ENCODE results near the gene TMEM171.

The TMEM171 gene

GRCh38 chr5:73122875-73123810, 2.8 kb downstream of the TMEM171 start:
- H3K9me3 Mint-ChIP-seq = no peaks in the 10 kb centered on the region
- H3K4me1 Mint-ChIP-seq = peaks cover 40% of the 10 kb centered on the region
- H3K27me3 Mint-ChIP-seq (ENCODE audit: low read depth, poor library complexity) = peaks cover 69% of the 10 kb centered on the region
- no peak overlapping the region for H3K4me3 Mint-ChIP-seq
- no peak for DNase-seq
- no peaks in the 10 kb centered on the region for H3K36me3 Mint-ChIP-seq (ENCODE audit: low read depth)
- H3K27ac Mint-ChIP-seq = no peak overlapping the region
- TF ChIP-seq CTCF (IDR thresholded peaks at IDR 0.05) = no peak

GRCh38 chr5:73125289-73125688, 4.9 kb downstream of the TMEM171 start:
- Mint-ChIP-seq H3K27ac (no peak overlapping the region), H3K4me3 (no peak overlapping the region), H3K9me3 (no peaks in the 10 kb centered on the region), H3K27me3 (ENCODE audit: low read depth, poor library complexity) (peaks cover 59% of the 10 kb centered on the region), H3K36me3 (ENCODE audit: low read depth) (no peaks in the 10 kb centered on the region), H3K4me1 (peaks cover 23% of the 10 kb centered on the region)
- no peak for DNase-seq
- no peak for TF ChIP-seq CTCF (IDR thresholded peaks at IDR 0.05)

- no peaks in the 10 kb centered on the region for H3K36me3 Mint-ChIP-seq (ENCODE audit: low read depth)
- H3K27ac Mint-ChIP-seq = no peak overlapping the region
- no peak for DNase-seq
- H3K27me3 Mint-ChIP-seq (ENCODE audit: low read depth, poor library complexity) = peaks cover 53% of the 10 kb centered on the region
- H3K4me3 Mint-ChIP-seq = no peak overlapping the region
- H3K9me3 Mint-ChIP-seq = no peaks in the 10 kb centered on the region
- peaks cover 15% of the 10 kb centered on the region for H3K4me1 Mint-ChIP-seq
- no peak for TF ChIP-seq CTCF (IDR thresholded peaks at IDR 0.05)
These were observed 6.0 kb downstream of the TMEM171 start for GRCh38 chr5:73126381-73126780.

- no peaks in the 10 kb centered on the region for H3K9me3 Mint-ChIP-seq
- no peaks in the 10 kb centered on the region for H3K36me3 Mint-ChIP-seq (ENCODE audit: low read depth)
- H3K4me3 Mint-ChIP-seq = no peak overlapping the region
- peaks cover 48% of the 10 kb centered on the region for H3K27me3 Mint-ChIP-seq (ENCODE audit: low read depth, poor library complexity)
- no peak overlapping the region for H3K27ac Mint-ChIP-seq
- DNase-seq = no peak
- peaks cover 11% of the 10 kb centered on the region for H3K4me1 Mint-ChIP-seq
- TF ChIP-seq CTCF (IDR thresholded peaks at IDR 0.05) = no peak
These were observed 6.6 kb downstream of the TMEM171 start for GRCh38 chr5:73126957-73127356.

GRCh38 chr5:73129143-73129542, 8.8 kb downstream of the TMEM171 start:
- no peaks in the 10 kb centered on the region for H3K36me3 Mint-ChIP-seq (ENCODE audit: low read depth)
- peaks cover 26% of the 10 kb centered on the region for H3K27me3 Mint-ChIP-seq (ENCODE audit: low read depth, poor library complexity)
- H3K9me3 Mint-ChIP-seq = no peaks in the 10 kb centered on the region
- TF ChIP-seq CTCF (IDR thresholded peaks at IDR 0.05) = no peak
- no peak for DNase-seq
- no peak overlapping the region for H3K4me3 Mint-ChIP-seq
- H3K4me1 Mint-ChIP-seq = peaks cover 11% of the 10 kb centered on the region
- no peak overlapping the region for H3K27ac Mint-ChIP-seq

- Mint-ChIP-seq H3K9me3 (no peaks in the 10 kb centered on the region), H3K4me3 (no peak overlapping the region), H3K4me1 (peaks cover 23% of the 10 kb centered on the region), H3K36me3 (ENCODE audit: low read depth) (no peaks in the 10 kb centered on the region), H3K27me3 (ENCODE audit: low read depth, poor library complexity) (peaks cover 16% of the 10 kb centered on the region), H3K27ac (no peak overlapping the region)
- TF ChIP-seq CTCF (IDR thresholded peaks at IDR 0.05) = no peak
- DNase-seq = no peak
These were observed 10.4 kb downstream of the TMEM171 start for GRCh38 chr5:73130811-73131210.

Measured in nephron progenitor cell (in vitro differentiated cells).